BLaER1 (cell line): Measurements from ENCODE around the gene NME3.
"Not testable (repeated sequence)": the region's sequence is repeated elsewhere in the genome, so short reads cannot be mapped to it uniquely, and the experiment has no call there.

Experiments used
- H3K27ac ChIP-seq: shearing (Covaris generic); formaldehyde crosslinking; 2 replicates; pipeline ENCODE4 v1.8.1; 2022
- H3K27me3 ChIP-seq: shearing (Covaris generic); formaldehyde crosslinking; 2 replicates; pipeline ENCODE4 v1.8.1; 2022
- H3K36me3 ChIP-seq: shearing (Covaris generic); formaldehyde crosslinking; 2 replicates; pipeline ENCODE4 v1.8.1; 2022
- H3K4me1 ChIP-seq: shearing (Covaris generic); formaldehyde crosslinking; 2 replicates; pipeline ENCODE4 v1.8.1; 2022
- H3K4me2 ChIP-seq: shearing (Covaris generic); formaldehyde crosslinking; 2 replicates; pipeline ENCODE4 v1.8.1; 2022
- H3K4me3 ChIP-seq: shearing (Covaris generic); formaldehyde crosslinking; 2 replicates; pipeline ENCODE4 v1.8.1; 2022
- H3K9ac ChIP-seq: shearing (Covaris generic); formaldehyde crosslinking; 2 replicates; pipeline ENCODE4 v1.8.1; 2022
- H3K9me3 ChIP-seq: shearing (Covaris generic); formaldehyde crosslinking; 2 replicates; pipeline ENCODE4 v1.8.1; 2022
- H4K20me1 ChIP-seq: shearing (Covaris generic); formaldehyde crosslinking; 2 replicates; pipeline ENCODE4 v1.8.1; 2022
- Cebpa-rat ChIP-seq: shearing (Covaris generic); IDR thresholded peaks from 2 replicates; pipeline ENCODE4 v1.8.1; 2022

Gene NME3

GRCh38 chr16:1815461-1815860 lies 44.1 kb upstream of the NME3 start:
- H3K36me3 ChIP-seq, result peaks cover 74% of the 10 kb centered on the region
- no peak for TF ChIP-seq Cebpa-rat
- H4K20me1 ChIP-seq, result 0 out of 2 replicates have a peak, but pooled peaks cover 2% of the 10 kb centered on the region

GRCh38 chr16:1812732-1813163 lies 41.4 kb upstream of the NME3 start:
- Histone ChIP-seq H3K9ac (no peak overlapping the region), H3K4me2 (0 out of 2 replicates have a peak overlapping the region, but pooled peaks have one; percentile 4), H3K4me1 (peaks cover 9% of the 10 kb centered on the region; the same call in 1 of the 2 replicates), H3K36me3 (peaks cover 72% of the 10 kb centered on the region), H4K20me1 (0 out of 2 replicates have a peak, but pooled peaks cover 5% of the 10 kb centered on the region), H3K9me3 (no peaks in the 10 kb centered on the region), H3K27ac (no peak overlapping the region), H3K27me3 (no peaks in the 10 kb centered on the region), H3K4me3 (no peak overlapping the region)
- no peak for TF ChIP-seq Cebpa-rat

More at GRCh38 chr16:1815461-1815860, 44.1 kb upstream of the NME3 start:
- H3K4me1 ChIP-seq, result peaks cover 9% of the 10 kb centered on the region; the same call in 1 of the 2 replicates
- no peaks in the 10 kb centered on the region for H3K9me3 ChIP-seq
- no peak overlapping the region for H3K4me3 ChIP-seq
- H3K9ac ChIP-seq, result no peak overlapping the region
- no peak overlapping the region for H3K27ac ChIP-seq
- H3K4me2 ChIP-seq, result no peak overlapping the region
- H3K27me3 ChIP-seq, result no peaks in the 10 kb centered on the region

- Histone ChIP-seq H3K4me3 (no peak overlapping the region), H3K9me3 (no peaks in the 10 kb centered on the region), H4K20me1 (0 out of 2 replicates have a peak, but pooled peaks cover 5% of the 10 kb centered on the region), H3K9ac (no peak overlapping the region), H3K4me1 (peaks cover 9% of the 10 kb centered on the region; the same call in 1 of the 2 replicates), H3K27me3 (no peaks in the 10 kb centered on the region), H3K36me3 (peaks cover 70% of the 10 kb centered on the region), H3K4me2 (no peak overlapping the region), H3K27ac (no peak overlapping the region)
- TF ChIP-seq Cebpa-rat, result no peak
These were observed 39.2 kb upstream of the NME3 start for GRCh38 chr16:1810536-1810935.

- no peak overlapping the region for H3K4me3 ChIP-seq
- H3K27ac ChIP-seq, result no peak overlapping the region
- peaks cover 70% of the 10 kb centered on the region for H3K36me3 ChIP-seq
- no peak for TF ChIP-seq Cebpa-rat
- H3K4me1 ChIP-seq, result peaks cover 11% of the 10 kb centered on the region; the same call in 1 of the 2 replicates
- 0 out of 2 replicates have a peak, but pooled peaks cover 5% of the 10 kb centered on the region for H4K20me1 ChIP-seq
- no peak overlapping the region for H3K9ac ChIP-seq
- no peaks in the 10 kb centered on the region for H3K27me3 ChIP-seq
- H3K4me2 ChIP-seq, result no peak overlapping the region
- no peaks in the 10 kb centered on the region for H3K9me3 ChIP-seq
These were observed 38.8 kb upstream of the NME3 start for GRCh38 chr16:1810106-1810505.

- Histone ChIP-seq H3K27me3 (no peaks in the 10 kb centered on the region), H4K20me1 (0 out of 2 replicates have a peak, but pooled peaks cover 5% of the 10 kb centered on the region), H3K4me3 (no peak overlapping the region), H3K36me3 (peaks cover 76% of the 10 kb centered on the region), H3K4me2 (no peak overlapping the region), H3K9ac (no peak overlapping the region), H3K4me1 (peaks cover 18% of the 10 kb centered on the region; the same call in 1 of the 2 replicates), H3K27ac (no peak overlapping the region), H3K9me3 (no peaks in the 10 kb centered on the region)
- TF ChIP-seq Cebpa-rat, result no peak
These were observed 38.0 kb upstream of the NME3 start for GRCh38 chr16:1809281-1809801.

GRCh38 chr16:1808691-1809090 lies 37.3 kb upstream of the NME3 start:
- peaks cover 18% of the 10 kb centered on the region; the same call in 1 of the 2 replicates for H3K4me1 ChIP-seq
- TF ChIP-seq Cebpa-rat, result no peak
- H3K36me3 ChIP-seq, result peaks cover 72% of the 10 kb centered on the region
- H3K4me2 ChIP-seq, result no peak overlapping the region
- H3K9me3 ChIP-seq, result no peaks in the 10 kb centered on the region
- H3K4me3 ChIP-seq, result no peak overlapping the region
- H3K27ac ChIP-seq, result no peak overlapping the region
- no peak overlapping the region for H3K9ac ChIP-seq
- H3K27me3 ChIP-seq, result no peaks in the 10 kb centered on the region
- 0 out of 2 replicates have a peak, but pooled peaks cover 5% of the 10 kb centered on the region for H4K20me1 ChIP-seq

- no peak overlapping the region for H3K4me2 ChIP-seq
- H3K9me3 ChIP-seq, result no peaks in the 10 kb centered on the region
- no peaks in the 10 kb centered on the region for H3K27me3 ChIP-seq
- H4K20me1 ChIP-seq, result 0 out of 2 replicates have a peak, but pooled peaks cover 5% of the 10 kb centered on the region
- H3K27ac ChIP-seq, result no peak overlapping the region
- H3K9ac ChIP-seq, result no peak overlapping the region
- peaks cover 71% of the 10 kb centered on the region for H3K36me3 ChIP-seq
- H3K4me1 ChIP-seq, result peaks cover 14% of the 10 kb centered on the region; the same call in 1 of the 2 replicates
- H3K4me3 ChIP-seq, result no peak overlapping the region
- no peak for TF ChIP-seq Cebpa-rat
These were observed 36.3 kb upstream of the NME3 start for GRCh38 chr16:1807626-1808025.

- H4K20me1 ChIP-seq, result no peaks in the 10 kb centered on the region
- no peak for TF ChIP-seq Cebpa-rat
- H3K4me1 ChIP-seq, result peaks cover 9% of the 10 kb centered on the region; the same call in 1 of the 2 replicates
- no peaks in the 10 kb centered on the region for H3K27me3 ChIP-seq
- peaks cover 33% of the 10 kb centered on the region for H3K9me3 ChIP-seq
- H3K4me3 ChIP-seq, result no peak overlapping the region
- peaks cover 37% of the 10 kb centered on the region for H3K36me3 ChIP-seq
- H3K9ac ChIP-seq, result no peak overlapping the region
- no peak overlapping the region for H3K27ac ChIP-seq
- no peak overlapping the region for H3K4me2 ChIP-seq
These were observed 29.4 kb upstream of the NME3 start for GRCh38 chr16:1800701-1801100.

- Histone ChIP-seq H3K9me3 (peaks cover 33% of the 10 kb centered on the region), H3K36me3 (peaks cover 22% of the 10 kb centered on the region)
- not testable (repeated sequence) for H4K20me1 ChIP-seq, H3K9ac ChIP-seq, H3K27me3 ChIP-seq, H3K27ac ChIP-seq, H3K4me2 ChIP-seq, H3K4me3 ChIP-seq, H3K4me1 ChIP-seq
These were observed 27.9 kb upstream of the NME3 start for GRCh38 chr16:1799263-1799662.

- H3K27me3 ChIP-seq, result no peaks in the 10 kb centered on the region
- H3K9ac ChIP-seq, result no peak overlapping the region
- H4K20me1 ChIP-seq, result peaks cover 27% of the 10 kb centered on the region
- peaks cover 50% of the 10 kb centered on the region for H3K36me3 ChIP-seq
- H3K4me1 ChIP-seq, result no peaks in the 10 kb centered on the region
- H3K4me3 ChIP-seq, result no peak overlapping the region
- no peak overlapping the region for H3K27ac ChIP-seq
- no peak for TF ChIP-seq Cebpa-rat
- no peak overlapping the region for H3K4me2 ChIP-seq
- peaks cover 32% of the 10 kb centered on the region for H3K9me3 ChIP-seq
These were observed 23.7 kb upstream of the NME3 start for GRCh38 chr16:1794908-1795666.
